HL-60/S4 treated with retinoic acid at 250 ng/mL for 4 days and 3 days (cell line): ENCODE results near the gene LRRC41.
"Not testable (repeated sequence)": the region's sequence is repeated elsewhere in the genome, so short reads cannot be mapped to it uniquely, and the experiment has no call there.

Source experiments
- in situ Hi-C: fragments of 300-500 bp; cut with MboI; formaldehyde crosslinking; loops from 2 replicates; pipeline ENCODE4 v1.7.0; 2022; ENCODE audit warnings: low sequenced_read_pairs

LRRC41 gene

GRCh38 chr1:46325285-46326076 lies 22.1 kb upstream of the LRRC41 start:
- in situ Hi-C loops, result not testable (repeated sequence)

GRCh38 chr1:46322191-46322590 lies 18.8 kb upstream of the LRRC41 start:
- in situ Hi-C loops, result not testable (repeated sequence)

- in situ Hi-C loops, result not testable (repeated sequence)
Measured at GRCh38 chr1:46319960-46320914, 16.8 kb upstream of the LRRC41 start.

GRCh38 chr1:46319301-46319700 lies 15.9 kb upstream of the LRRC41 start:
- in situ Hi-C loops, result not testable (repeated sequence)

- in situ Hi-C loops, result no loop called here
Measured at GRCh38 chr1:46317323-46317722, 13.9 kb upstream of the LRRC41 start.

GRCh38 chr1:46315669-46316403 lies 12.4 kb upstream of the LRRC41 start:
- in situ Hi-C loops, result no loop called here

- in situ Hi-C loops, result no loop called here
Measured at GRCh38 chr1:46310321-46310720, 6.9 kb upstream of the LRRC41 start.

GRCh38 chr1:46309401-46310159 lies 6.2 kb upstream of the LRRC41 start:
- in situ Hi-C loops, result no loop called here

GRCh38 chr1:46306159-46306530 lies 2.7 kb upstream of the LRRC41 start:
- in situ Hi-C loops, result no loop called here

- in situ Hi-C loops, result no loop called here
Measured at GRCh38 chr1:46303872-46304326, 483 bp upstream of the LRRC41 start.

- in situ Hi-C loops, result no loop called here
Measured at GRCh38 chr1:46302641-46303037, 777 bp downstream of the LRRC41 start.

- in situ Hi-C loops, result no loop called here
Measured at GRCh38 chr1:46301808-46302640, 1.4 kb downstream of the LRRC41 start.

- in situ Hi-C loops, result no loop called here
Measured at GRCh38 chr1:46301406-46301807, 2.0 kb downstream of the LRRC41 start.

GRCh38 chr1:46300673-46301405 lies 2.6 kb downstream of the LRRC41 start:
- in situ Hi-C loops, result no loop called here

- in situ Hi-C loops, result no loop called here
Measured at GRCh38 chr1:46298387-46298786, 5.0 kb downstream of the LRRC41 start.

GRCh38 chr1:46295306-46295705 lies 8.1 kb downstream of the LRRC41 start:
- in situ Hi-C loops, result no loop called here

- in situ Hi-C loops, result no loop called here
Measured at GRCh38 chr1:46289976-46290375, 13.4 kb downstream of the LRRC41 start.

- in situ Hi-C loops, result no loop called here
Measured at GRCh38 chr1:46289134-46289494, 14.3 kb downstream of the LRRC41 start.
